Neuronal stem cell (in vitro differentiated cells): ENCODE data around the gene NCLN.
A peak's percentile ranks its signal among the peaks of the same experiment; 100 is the strongest.

Experiments used
- DNase-seq: peaks from one replicate; pipeline ENCODE4 v3.0.0-alpha.2; 2013; ENCODE audit warnings: low spot score
- H2AFZ ChIP-seq: one replicate; pipeline ENCODE4 v1.6.1; 2013; ENCODE audit warnings: mild to moderate bottlenecking, low read length, inconsistent platforms
- H2AK5ac ChIP-seq: 2 replicates; pipeline ENCODE4 v1.6.1; 2013; ENCODE audit warnings: low read depth, mild to moderate bottlenecking, inconsistent platforms, low read length, moderate library complexity, mixed read lengths
- H2BK120ac ChIP-seq: 2 replicates; pipeline ENCODE4 v1.6.1; 2013; ENCODE audit warnings: low read depth, mild to moderate bottlenecking, inconsistent platforms, low read length, moderate library complexity, mixed read lengths
- H2BK12ac ChIP-seq: one replicate; pipeline ENCODE4 v1.6.1; 2013; ENCODE audit warnings: low read length, inconsistent platforms
- H2BK15ac ChIP-seq: 2 replicates; pipeline ENCODE4 v1.6.1; 2013; ENCODE audit warnings: mild to moderate bottlenecking, low read length, inconsistent platforms, mixed read lengths
- H2BK5ac ChIP-seq: one replicate; pipeline ENCODE4 v1.6.1; 2013; ENCODE audit warnings: inconsistent platforms, mild to moderate bottlenecking, low read length, moderate library complexity
- H3K14ac ChIP-seq: one replicate; pipeline ENCODE4 v1.6.1; 2013; ENCODE audit warnings: low read length, inconsistent platforms
- H3K18ac ChIP-seq: 2 replicates; pipeline ENCODE4 v1.6.1; 2013; ENCODE audit warnings: low read length, inconsistent platforms
- H3K23ac ChIP-seq: 2 replicates; pipeline ENCODE4 v1.6.1; 2013; ENCODE audit warnings: low read depth, mild to moderate bottlenecking, mixed read lengths, low read length, inconsistent platforms; ENCODE audit not compliant: poor library complexity
- H3K27ac ChIP-seq: replicated peaks from 3 replicates; pipeline ENCODE4 v1.5.1; 2013; ENCODE audit warnings: low read length, inconsistent platforms
- H3K27me3 ChIP-seq, 3 experiments: 2 replicates each; pipeline ENCODE4 v1.6.1; 2013; ENCODE audit warnings: low read length in 3 of 3, mild to moderate bottlenecking in 2 of 3, inconsistent platforms in 1 of 3, low read depth in 1 of 3, mixed read lengths in 1 of 3, moderate library complexity in 1 of 3; ENCODE audit not compliant: control insufficient read depth in 3 of 3, insufficient read depth in 3 of 3
- H3K36me3 ChIP-seq, 2 donors: replicated peaks in 1 of 2; 2 replicates each; pipeline ENCODE4 v1.6.1; 2013; ENCODE audit warnings: low read length in 2 of 2; ENCODE audit not compliant: control insufficient read depth in 2 of 2, insufficient read depth in 2 of 2
- H3K4ac ChIP-seq: 2 replicates; pipeline ENCODE4 v1.6.1; 2013; ENCODE audit warnings: inconsistent platforms, mild to moderate bottlenecking, low read length, moderate library complexity
- H3K4me1 ChIP-seq, 2 donors: 1 replicate in 1 of 2; 2 replicates in 1 of 2; pipeline ENCODE4 v1.6.1; 2013; ENCODE audit warnings: low read length in 2 of 2, low read depth in 1 of 2; ENCODE audit not compliant: control insufficient read depth in 2 of 2, insufficient read depth in 1 of 2
- H3K4me2 ChIP-seq: one replicate; pipeline ENCODE4 v1.6.1; 2013; ENCODE audit warnings: mild to moderate bottlenecking, low read length, inconsistent platforms; ENCODE audit not compliant: insufficient read depth, poor library complexity, severe bottlenecking
- H3K4me3 ChIP-seq, 2 donors: 2 replicates each; pipeline ENCODE4 v1.5.1; 2013; ENCODE audit warnings: low read length in 2 of 2, mild to moderate bottlenecking in 2 of 2, inconsistent platforms in 1 of 2, moderate library complexity in 1 of 2
- H3K79me1 ChIP-seq: one replicate; pipeline ENCODE4 v1.6.1; 2013; ENCODE audit warnings: low read depth, mild to moderate bottlenecking, inconsistent platforms, low read length, moderate library complexity
- H3K9ac ChIP-seq: one replicate; pipeline ENCODE4 v1.6.1; 2013; ENCODE audit warnings: mild to moderate bottlenecking, low read depth, low read length, inconsistent platforms; ENCODE audit not compliant: poor library complexity
- H3K9me3 ChIP-seq, 2 donors: replicated peaks in 1 of 2; 2 replicates each; pipeline versions ENCODE3 to v1.6.1; 2013; ENCODE audit warnings: low read length in 2 of 2, mild to moderate bottlenecking in 2 of 2, inconsistent platforms in 1 of 2, low read depth in 1 of 2, mixed read lengths in 1 of 2, moderate library complexity in 1 of 2; ENCODE audit not compliant: control insufficient read depth in 2 of 2, insufficient read depth in 1 of 2
- H4K8ac ChIP-seq: one replicate; pipeline ENCODE4 v1.6.1; 2013; ENCODE audit warnings: low read depth, mild to moderate bottlenecking, inconsistent platforms, low read length, moderate library complexity
- H4K91ac ChIP-seq: one replicate; pipeline ENCODE4 v1.6.1; 2013; ENCODE audit warnings: low read length, low read depth, mild to moderate bottlenecking, inconsistent platforms; ENCODE audit not compliant: poor library complexity
- WGBS, 2 donors: extraction: QIAGEN DNeasy Blood & Tissue Kit; methylation state at CpG; one replicate each; pipeline ENCODE4 v1.1.7; 2013; ENCODE audit warnings: missing lambda C conversion rate in 2 of 2, mixed read lengths in 1 of 2; ENCODE audit not compliant: insufficient read length in 2 of 2, insufficient replicate concordance in 1 of 2; ENCODE audit errors: extremely low coverage in 2 of 2; 5-methylcytosine and 5-hydroxymethylcytosine counted together

The NCLN gene

DNA sequence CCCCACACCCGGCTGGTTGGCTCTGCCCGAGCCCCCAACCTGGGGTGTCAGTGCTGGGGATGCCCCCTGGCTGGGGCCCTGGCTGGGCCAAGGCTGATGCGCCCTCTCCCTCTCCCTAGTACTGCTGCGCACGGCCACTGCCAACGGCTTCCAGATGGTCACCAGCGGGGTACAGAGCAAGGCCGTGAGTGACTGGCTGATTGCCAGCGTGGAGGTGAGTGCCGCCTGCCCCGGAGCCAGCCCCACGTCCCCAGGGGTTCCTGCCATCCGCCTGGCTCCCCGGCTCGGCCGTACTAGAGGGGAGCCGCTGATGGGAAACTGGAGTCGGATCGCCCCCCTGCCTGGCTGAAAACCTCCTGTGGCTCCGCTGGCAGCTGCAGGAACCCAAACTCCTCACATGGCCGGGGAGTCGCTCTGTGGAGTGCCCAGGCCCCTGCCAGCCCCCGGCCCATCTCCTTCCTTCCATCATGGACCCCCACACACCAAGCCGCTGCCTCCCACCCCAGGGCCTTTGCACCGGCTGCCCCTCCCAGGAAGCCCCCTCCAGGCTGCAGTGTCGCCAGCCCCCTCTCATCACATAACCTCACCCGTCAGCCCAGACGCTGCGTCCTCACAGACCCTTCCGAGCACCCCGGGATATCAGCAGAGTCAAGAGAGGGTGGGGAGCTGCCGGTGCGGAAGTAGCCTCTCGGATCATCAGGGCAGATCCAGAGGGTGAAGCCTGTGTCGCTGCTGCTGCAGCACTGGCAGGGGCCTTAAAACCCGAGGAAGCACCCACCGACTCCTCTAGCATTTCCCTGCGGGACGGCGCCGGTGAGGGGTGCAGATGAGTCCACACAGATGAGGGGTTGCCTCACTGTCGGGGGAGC lies 10.6 kb downstream of the NCLN start:
- Histone ChIP-seq H3K4me1 (no peaks in the 10 kb centered on the region), H3K14ac (no peak overlapping the region), H3K23ac (peak overlapping the region; percentile 55), H2BK5ac (peak overlapping the region; percentile 53), H3K4ac (no peak overlapping the region), H4K91ac (no peak overlapping the region), H2AK5ac (no peak overlapping the region), H3K4me3 (no peak overlapping the region), H2BK15ac (no peak overlapping the region), H3K27me3 (no peaks in the 10 kb centered on the region), H4K8ac (peak overlapping the region; percentile 23), H3K4me2 (no peak overlapping the region), H3K27ac (no peak overlapping the region), H2BK120ac (no peak overlapping the region), H3K79me1 (peaks cover 11% of the 10 kb centered on the region), H3K18ac (no peak overlapping the region), H2BK12ac (no peak overlapping the region), H3K9me3 (no peaks in the 10 kb centered on the region), H3K9ac (no peak overlapping the region), H3K36me3 (peaks cover 11 to 45% of the 10 kb centered on the region in 2 donors), H2AFZ (no peak overlapping the region)
- no CpG with 5 or more reads among the region's 42 CpGs for WGBS, 2 donors
- DNase-seq, result no peak

DNA sequence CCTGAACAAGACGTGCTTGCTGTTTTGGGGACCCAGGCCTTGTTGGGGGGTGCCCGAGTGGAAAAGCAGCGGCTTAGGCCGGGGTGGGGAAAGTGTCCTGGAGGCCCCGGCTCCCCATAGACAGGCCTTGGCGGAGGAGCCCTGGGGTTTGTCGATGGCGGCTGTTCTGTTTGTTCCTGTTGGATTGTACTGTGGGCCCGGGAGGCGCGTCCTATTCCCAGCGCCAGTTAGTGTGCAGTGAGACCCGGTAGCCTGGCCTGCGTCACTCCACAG lies 11.1 kb downstream of the NCLN start:
- H3K27me3 ChIP-seq, result no peaks in the 10 kb centered on the region
- H3K27ac ChIP-seq, result no peak overlapping the region
- H3K14ac ChIP-seq, result no peak overlapping the region
- H2AFZ ChIP-seq, result no peak overlapping the region
- H3K4me1 ChIP-seq, result no peaks in the 10 kb centered on the region
- H3K79me1 ChIP-seq, result peaks cover 11% of the 10 kb centered on the region
- no peaks in the 10 kb centered on the region for H3K9me3 ChIP-seq
- WGBS, 2 donors, result no CpG with 5 or more reads among the region's 14 CpGs
- H2BK5ac ChIP-seq, result no peak overlapping the region
- no peak overlapping the region for H3K4me3 ChIP-seq
- no peak overlapping the region for H4K91ac ChIP-seq
- no peak for DNase-seq
- H2BK120ac ChIP-seq, result no peak overlapping the region
- no peak overlapping the region for H3K23ac ChIP-seq
- H2BK12ac ChIP-seq, result no peak overlapping the region
- H4K8ac ChIP-seq, result no peak overlapping the region
- no peak overlapping the region for H3K4me2 ChIP-seq
- H3K18ac ChIP-seq, result no peak overlapping the region
- no peak overlapping the region for H3K4ac ChIP-seq
- H2BK15ac ChIP-seq, result no peak overlapping the region
- no peak overlapping the region for H2AK5ac ChIP-seq
- H3K9ac ChIP-seq, result no peak overlapping the region
- peaks cover 11 to 42% of the 10 kb centered on the region in 2 donors for H3K36me3 ChIP-seq

DNA sequence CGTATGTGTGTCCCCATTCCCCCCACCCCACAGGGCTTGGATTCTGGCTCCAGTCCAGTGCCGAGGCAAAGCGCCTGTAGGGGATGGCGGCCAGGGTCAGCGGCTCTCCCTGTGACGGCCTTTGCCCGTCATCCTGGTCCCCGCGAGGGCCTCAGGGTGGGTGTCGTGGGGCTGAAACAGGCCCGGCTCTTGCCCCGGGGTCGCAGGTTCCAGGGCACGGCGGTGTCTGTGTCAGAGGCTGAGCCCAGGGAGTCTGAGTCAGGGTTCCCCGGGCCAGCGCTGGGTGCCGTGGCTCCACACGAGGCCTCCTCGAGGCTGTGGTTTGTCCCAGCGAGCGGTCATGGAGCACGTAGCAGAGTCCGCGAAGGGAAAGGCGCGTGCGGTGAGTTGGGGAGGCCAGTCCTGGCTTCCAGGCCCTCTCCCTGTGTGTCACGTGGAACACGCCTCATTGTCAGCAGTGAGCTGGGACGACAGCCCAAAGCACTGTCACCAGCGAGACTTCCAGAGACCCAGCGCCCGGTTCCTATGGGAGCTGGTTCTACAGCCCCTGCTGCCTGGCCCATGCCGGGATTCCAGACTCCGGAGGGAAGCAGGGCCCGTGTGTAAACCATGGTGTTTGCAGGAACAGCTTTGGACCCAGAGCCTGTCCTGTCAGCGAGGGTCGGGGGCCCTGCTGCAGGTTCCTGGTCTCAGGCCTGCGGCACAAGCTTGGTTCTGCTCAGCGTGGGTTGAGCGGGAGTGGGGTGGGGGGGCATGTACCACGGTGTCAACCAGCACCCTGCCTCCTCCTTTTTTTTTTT lies 13.4 kb downstream of the NCLN start:
- H4K8ac ChIP-seq, result peak overlapping the region; percentile 65
- H3K4me2 ChIP-seq, result no peak overlapping the region
- DNase-seq, result no peak
- H4K91ac ChIP-seq, result no peak overlapping the region
- peak overlapping the region; percentile 44 for H3K9ac ChIP-seq
- H3K27me3 ChIP-seq, result no peaks in the 10 kb centered on the region
- WGBS, 2 donors, result no CpG with 5 or more reads among the region's 43 CpGs
- H3K9me3 ChIP-seq, result no peaks in the 10 kb centered on the region
- H3K4me1 ChIP-seq, result no peaks in the 10 kb centered on the region
- no peak overlapping the region for H3K18ac ChIP-seq
- peak overlapping the region; percentile 3 for H2BK5ac ChIP-seq
- peaks cover 7% of the 10 kb centered on the region for H3K79me1 ChIP-seq
- H2BK12ac ChIP-seq, result peak overlapping the region; percentile 22
- H2AK5ac ChIP-seq, result no peak overlapping the region
- peak overlapping the region; percentile 34 for H3K23ac ChIP-seq
- no peak overlapping the region for H3K14ac ChIP-seq
- H3K4me3 ChIP-seq, result no peak overlapping the region
- H3K36me3 ChIP-seq, result peaks cover 10 to 41% of the 10 kb centered on the region in 2 donors
- H3K27ac ChIP-seq, result no peak overlapping the region
- H3K4ac ChIP-seq, result no peak overlapping the region
- no peak overlapping the region for H2AFZ ChIP-seq
- no peak overlapping the region for H2BK120ac ChIP-seq
- no peak overlapping the region for H2BK15ac ChIP-seq

DNA sequence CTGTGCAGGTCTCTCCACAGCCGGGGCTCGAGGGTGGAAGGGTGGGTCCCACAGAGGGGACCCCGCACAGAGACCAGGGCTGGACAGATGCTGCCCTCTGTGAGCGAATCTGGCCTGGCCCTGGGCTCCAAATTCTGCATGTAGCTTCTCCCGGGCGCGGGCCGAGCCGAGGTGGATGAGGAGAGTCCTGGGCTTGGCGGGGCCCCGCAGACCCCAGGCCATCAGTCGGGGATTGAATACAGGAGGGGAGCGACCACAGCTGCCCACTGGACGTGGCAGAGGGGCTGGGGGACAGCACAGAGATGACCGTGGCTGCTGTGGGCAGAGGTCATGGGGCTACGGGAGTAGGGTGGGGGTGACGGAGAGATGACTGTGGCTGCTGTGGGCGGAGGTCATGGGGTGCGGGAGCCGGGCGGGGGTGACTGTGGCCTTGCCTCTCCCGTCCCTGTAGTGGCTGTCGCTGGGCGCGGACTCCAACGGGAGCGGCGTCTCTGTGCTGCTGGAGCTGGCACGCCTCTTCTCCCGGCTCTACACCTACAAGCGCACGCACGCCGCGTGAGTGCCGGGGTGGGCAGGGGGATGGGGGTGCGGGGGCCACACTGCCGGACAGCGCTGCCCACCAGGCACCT lies 15.5 kb downstream of the NCLN start:
- no peak overlapping the region for H3K4me2 ChIP-seq
- no peak overlapping the region for H3K18ac ChIP-seq
- peak overlapping the region; percentile 44 for H3K9ac ChIP-seq
- DNase-seq, result no peak
- H2BK15ac ChIP-seq, result no peak overlapping the region
- no peak overlapping the region for H3K14ac ChIP-seq
- WGBS, 2 donors, result no CpG with 5 or more reads among the region's 39 CpGs
- no peak overlapping the region for H3K23ac ChIP-seq
- no peak overlapping the region for H4K91ac ChIP-seq
- H2BK5ac ChIP-seq, result no peak overlapping the region
- H2BK12ac ChIP-seq, result peak overlapping the region; percentile 10
- H4K8ac ChIP-seq, result peak overlapping the region; percentile 43
- no peaks in the 10 kb centered on the region for H3K4me1 ChIP-seq
- H3K4me3 ChIP-seq, result no peak overlapping the region
- no peak overlapping the region for H2BK120ac ChIP-seq
- peaks cover 13 to 45% of the 10 kb centered on the region in 2 donors for H3K36me3 ChIP-seq
- no peak overlapping the region for H2AK5ac ChIP-seq
- no peak overlapping the region for H2AFZ ChIP-seq
- H3K27ac ChIP-seq, result no peak overlapping the region
- H3K27me3 ChIP-seq, result no peaks in the 10 kb centered on the region
- peak overlapping the region; percentile 66 for H3K4ac ChIP-seq
- no peaks in the 10 kb centered on the region for H3K9me3 ChIP-seq
- H3K79me1 ChIP-seq, result peaks cover 7% of the 10 kb centered on the region
